DMS114 treated with DMSO at 0.1 percent for 48 hours (cell line): ENCODE results near the gene SLC16A13.

Source experiments
- DNase-seq: peaks from one replicate; lab custom pipeline; 2025; ENCODE audit not compliant: unreplicated experiment; lab: John Stamatoyannopoulos, UW

Gene SLC16A13

DNA sequence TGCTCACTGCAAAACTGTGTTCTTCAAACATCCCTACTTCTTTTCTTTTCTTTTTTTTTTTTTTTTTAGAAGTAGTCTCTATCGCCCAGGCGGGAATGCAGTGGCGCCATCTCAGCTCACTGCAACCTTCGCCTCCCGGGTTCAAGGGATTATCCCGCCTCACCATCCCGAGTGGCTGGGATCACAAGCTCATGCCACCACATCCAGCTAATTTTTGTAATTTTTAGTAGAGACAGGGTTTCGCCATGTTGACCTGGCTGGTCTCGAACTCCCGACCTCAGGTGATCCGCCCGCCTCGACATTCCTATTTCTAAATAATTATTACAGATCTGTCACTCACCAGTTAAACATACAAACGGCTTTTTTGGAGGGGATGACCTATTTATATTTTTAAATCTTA, 24.4 kb upstream of the SLC16A13 start:
- DNase-seq: no peak

DNA sequence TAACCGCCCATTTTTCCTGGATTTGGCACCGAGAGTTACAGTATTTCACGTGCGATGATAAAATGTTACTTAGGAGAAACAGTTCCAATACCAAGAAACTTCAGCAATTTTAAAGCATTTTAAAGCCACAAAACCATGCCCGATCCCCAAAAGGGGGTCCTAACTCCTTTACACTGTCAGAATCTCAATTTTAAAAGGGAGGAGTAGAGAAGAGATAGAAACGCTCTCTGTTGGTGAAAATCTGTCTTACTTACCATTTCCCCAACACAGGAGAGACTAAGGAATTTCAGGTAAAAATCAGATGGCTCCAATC, 23.9 kb upstream of the SLC16A13 start:
- DNase-seq: no peak

DNA sequence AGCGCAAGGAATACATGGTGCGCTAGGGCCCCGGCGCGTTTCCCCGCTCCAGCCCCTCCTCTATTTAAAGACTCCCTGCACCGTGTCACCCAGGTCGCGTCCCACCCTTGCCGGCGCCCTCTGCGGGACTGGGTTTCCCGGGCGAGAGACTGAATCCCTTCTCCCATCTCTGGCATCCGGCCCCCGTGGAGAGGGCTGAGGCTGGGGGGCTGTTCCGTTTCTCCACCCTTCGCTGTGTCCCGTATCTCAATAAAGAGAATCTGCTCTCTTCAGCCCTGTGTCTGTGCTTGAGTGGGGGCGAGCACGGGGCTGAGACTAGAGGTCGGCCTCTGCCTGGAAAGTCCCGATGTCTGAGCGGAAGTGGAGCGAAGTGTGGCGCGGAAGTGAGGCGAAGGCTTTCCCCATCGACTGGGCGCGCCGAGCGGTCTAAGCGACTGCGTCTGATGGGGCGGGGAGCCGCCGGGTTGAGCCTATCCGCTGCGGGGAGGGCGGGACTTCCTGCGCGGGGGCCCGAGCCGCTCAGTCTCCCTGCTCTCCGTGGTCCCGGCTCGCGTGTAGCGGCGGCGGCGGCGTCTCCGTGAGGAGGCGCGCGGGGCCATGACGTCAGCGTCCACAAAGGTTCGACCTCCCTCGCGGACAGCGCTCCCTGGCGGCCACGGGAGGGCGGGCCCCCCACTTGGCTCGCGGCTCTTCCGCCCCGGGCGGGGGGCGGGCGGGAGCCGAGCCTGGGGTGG, 21.4 kb upstream of the SLC16A13 start:
- DNase-seq: peak; percentile 89

DNA sequence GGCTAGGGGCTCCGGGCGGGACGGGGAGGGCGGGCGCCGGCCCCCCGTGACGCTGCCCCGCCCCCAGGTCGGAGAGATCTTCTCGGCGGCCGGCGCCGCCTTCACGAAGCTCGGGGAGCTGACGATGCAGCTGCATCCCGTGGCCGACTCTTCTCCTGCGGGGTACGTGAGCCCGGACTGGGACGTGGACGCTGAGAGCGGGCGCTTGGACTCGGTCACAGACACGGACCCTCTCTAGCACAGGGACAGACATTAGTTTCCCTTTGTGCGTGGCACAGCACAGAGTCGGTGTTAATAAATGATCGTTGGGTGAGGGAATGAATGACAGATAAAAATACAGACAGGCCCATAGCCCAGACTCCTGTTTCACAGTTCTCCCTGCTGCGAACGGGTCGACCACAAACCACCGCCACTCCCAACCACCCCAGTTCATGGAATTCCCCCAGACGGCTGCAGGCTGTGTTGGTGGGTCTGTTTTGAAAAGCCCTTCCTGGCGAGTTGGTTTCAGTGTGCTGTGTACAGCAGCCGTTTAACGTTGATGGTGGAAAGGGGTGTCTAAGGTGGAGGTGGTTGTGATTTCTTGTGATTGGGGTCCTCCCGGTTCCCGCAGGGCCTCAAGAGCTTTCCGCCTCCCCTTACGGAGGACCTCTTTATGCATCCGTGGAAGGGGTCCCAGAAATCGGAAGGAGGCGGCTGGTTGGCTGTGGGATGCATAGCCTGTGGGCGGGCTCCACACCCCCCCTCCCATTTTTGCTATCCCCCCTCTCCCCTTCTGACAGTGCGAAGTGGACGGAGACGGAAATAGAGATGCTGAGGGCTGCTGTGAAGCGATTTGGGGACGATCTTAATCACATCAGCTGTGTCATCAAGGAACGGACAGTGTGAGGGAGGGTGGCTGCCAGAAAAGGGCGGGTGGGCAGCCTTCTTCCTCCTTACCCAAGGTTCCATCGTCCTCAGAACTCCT, 20.5 kb upstream of the SLC16A13 start:
- DNase-seq: no peak

DNA sequence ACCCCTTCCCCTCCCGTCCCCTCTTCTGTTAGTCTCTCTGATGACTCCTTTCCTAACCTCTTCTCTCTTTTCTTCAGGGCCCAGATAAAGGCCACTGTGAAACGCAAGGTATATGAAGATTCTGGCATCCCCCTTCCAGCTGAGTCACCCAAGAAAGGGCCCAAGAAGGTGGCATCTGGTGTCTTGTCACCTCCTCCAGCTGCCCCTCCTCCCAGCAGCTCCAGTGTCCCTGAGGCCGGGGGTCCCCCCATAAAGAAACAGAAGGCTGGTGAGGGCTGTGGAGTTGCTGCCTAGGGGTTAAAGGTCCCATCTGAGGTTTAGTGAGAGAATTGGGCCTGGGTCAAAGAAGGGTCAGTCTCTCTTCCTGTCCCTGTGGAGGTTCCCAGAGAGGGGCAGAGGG, 19.4 kb upstream of the SLC16A13 start:
- DNase-seq: no peak

DNA sequence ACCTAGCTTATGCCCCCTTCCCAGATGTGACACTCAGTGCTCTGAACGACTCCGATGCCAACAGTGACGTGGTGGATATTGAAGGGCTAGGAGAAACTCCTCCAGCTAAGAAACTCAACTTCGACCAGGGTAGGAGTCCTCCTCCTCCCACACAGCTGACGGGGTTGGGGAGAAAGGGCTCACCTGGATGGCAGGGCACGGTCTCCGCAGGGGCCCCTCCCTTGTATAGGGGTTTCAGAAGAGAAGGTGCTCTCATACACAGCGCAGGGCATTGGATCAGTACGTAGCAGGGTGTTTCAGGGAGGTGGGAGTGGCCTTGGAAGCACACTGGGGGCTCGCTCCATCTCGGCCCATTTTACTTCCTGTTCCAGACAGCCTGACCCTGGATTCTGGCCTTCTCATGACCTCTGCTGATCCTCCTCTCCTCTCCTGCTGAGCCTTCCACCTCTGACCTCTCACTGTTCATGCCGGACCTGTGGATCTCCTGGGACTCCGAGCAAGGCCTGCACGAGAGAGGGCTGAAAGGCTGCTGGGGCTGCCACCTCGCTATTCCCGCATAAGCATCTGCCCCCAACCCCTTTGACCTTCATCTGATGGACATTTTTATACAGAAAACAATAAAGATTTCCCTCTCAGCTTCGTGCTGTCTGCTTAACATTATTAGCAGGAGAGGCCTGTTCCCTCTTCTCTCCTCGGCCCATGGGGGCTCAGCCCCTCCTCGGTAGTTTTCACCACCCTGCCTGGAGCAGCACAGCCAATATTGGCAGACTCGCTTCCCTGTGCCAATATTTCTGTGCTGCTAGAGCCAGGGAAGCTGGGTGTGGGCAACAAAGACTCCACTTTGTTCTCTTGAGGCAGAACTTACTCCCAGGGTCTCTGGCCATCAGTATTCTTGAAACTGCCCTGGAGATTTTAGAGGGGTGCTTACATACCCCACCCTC, 18.7 kb upstream of the SLC16A13 start:
- no peak for DNase-seq

DNA sequence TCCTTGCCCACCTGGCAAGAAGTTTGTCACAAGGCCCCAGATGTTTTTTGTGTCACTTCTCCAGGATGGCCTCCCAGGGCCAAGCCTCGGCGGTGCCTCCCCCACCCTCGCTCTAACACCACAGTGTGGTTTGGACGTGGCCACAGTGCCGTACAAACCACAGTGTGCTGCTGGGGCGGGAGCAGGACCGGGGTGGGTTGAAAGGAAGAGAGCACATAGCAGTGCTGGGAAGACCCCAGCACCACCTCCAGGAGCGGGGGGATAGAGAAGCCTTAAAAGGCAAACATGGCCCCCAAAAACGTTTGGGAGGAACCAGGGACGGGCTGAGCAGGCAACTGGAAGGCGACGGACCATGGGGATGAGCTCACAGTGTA, 18.0 kb upstream of the SLC16A13 start:
- DNase-seq: no peak

DNA sequence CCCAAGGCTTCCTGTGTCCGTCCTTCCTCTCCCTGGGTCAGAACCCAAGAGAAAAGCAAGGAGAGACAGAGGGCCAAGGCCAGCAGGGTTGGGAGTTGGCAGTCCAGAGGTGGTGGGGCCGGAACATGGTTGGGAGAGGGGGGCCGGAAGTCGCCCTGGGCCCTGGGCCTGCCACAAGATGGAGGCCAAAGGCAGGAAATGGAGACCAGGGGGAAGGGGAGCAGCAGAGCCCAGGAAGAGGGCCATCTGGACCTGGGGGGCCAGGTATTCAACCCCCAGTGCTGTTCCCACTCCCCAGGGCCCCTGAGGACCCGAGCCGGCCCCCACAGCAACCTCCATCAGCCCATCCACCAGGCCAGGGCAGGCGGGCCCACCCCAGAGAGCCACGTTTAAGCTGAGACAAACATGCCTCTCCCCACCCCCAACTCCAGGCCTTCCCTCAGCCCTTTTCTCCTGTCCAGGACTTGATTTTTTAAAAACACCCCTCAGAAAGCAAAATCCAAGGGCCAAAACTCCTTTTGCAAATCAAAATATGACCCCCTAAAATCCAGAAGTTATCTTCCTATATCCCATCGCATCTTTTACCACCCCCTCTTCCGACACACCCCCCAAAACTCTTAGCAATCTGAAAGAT, 17.4 kb upstream of the SLC16A13 start:
- no peak for DNase-seq

DNA sequence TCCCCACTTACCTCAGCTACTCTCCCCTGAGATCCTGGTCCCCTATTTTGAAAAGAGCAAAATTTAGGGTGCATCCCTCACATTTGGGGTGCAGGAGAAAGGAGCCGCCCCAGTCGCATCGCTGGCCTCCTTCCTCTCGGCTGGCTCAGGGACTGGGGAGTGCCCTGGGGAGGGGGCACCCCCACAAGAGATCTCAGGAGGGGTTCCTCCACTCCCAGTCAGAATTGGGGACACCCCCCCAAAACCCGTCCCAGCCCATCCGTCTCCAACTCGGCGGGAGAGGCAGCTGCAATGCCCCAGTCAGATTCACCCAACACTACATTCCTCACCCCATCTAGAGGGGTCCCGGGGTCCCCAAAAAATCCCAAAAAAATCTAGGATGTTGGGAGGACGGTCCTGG, 16.4 kb upstream of the SLC16A13 start:
- DNase-seq: no peak

DNA sequence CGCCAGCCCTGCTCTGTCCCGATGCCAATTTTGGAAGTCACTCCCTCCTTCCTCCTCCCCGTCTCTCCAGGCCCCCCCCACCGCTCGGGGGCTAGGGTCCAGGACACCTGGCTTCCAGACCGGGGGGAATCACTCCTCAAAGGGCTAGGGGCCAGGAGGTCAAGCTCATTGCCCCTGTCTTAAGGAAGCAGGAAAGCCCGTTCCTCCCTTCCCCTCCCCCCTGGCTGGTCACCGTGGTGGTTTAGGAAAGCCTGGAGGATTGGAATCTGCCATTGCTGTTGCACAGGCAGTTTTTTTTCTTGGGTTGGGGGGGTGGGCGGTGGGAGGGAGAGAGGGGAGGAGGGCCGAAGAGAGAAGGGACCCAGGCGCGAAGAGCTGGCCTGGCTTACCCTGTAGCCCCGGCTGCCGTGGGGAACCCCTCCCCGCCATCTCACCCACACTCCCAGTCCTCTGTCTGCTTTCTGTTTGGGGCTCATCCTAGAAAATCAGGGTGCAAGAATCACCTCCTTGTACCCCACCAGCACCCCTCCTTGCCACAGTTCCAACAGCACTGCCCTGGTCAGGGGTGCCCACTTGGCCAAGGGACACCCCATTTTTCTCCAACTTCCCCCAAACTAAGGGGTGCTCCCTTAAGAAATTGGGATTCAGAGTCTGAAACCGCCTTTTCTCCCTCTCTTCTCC, 15.8 kb upstream of the SLC16A13 start:
- DNase-seq: peak; percentile 62

DNA sequence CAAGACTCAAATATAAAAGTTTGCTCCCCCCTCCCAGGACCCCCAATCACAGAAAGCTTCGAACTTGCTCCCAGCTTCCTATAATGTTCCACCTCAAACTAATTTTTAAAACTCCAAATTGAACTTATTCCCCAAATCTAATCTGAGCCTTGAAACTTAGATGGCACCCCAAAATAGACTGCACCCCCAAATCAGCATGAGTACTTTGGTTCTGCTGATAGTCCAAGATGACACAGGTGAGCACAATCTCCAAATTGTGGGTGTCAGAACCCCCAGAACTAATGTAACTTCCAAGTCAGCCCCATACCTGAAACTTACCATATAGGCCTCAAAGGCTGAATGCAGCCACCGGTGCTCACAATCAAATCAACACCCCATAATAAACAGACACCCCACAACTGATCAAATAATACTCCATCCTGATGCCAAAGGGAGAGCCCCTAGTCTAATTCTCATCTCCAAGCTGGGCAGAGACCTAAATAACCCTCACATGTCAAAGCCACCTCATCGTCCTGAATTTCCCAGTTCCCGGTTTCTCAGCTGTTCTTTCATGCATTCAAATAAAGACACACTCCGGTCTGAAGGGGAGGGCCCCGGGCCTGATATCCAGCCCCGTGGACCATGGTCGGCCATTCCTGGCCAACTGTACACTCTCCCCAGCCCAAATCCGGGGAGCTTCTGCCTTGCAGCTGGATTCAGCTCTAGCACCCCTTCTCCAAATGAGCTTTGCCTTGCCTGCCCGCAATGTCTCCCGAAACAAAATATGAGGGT, 14.7 kb upstream of the SLC16A13 start:
- DNase-seq: no peak

DNA sequence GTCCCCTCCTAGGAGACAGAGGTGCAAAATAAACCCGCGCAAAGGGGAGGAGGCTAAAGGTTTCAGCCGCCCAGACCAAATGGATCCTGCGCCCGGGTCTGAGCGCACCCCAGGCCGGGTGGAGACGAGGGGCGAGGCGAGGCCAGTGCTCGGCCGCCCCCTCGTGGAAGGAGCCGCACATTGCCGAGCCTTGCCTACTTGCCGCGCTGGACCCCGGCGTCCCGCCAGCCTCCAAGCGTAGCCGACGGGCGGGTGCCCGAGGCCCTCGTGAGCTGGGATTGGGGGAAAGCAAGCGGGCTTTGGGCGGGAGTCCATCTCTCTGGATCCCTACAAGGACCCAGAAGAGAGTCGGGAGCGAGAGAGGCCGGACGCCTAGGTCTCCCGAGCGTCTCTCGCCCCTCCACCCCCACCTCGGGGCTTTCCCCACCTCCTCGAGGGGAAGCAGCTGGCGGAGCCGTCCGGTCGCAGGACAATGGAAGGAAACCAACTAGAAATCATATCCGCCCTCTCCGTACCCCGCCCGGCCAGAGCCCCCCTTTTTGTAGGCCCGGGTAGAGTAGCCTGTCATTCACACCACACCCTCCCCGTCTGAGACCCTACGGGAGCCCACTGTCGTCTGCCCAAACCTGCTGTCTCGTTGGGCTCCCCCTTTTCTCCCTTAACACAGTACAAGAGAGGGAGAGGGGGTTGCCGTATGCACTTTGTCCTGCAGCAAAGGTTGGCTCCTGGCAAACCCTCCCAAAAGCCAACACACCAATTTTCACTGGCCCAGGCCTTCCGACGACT, 13.6 kb upstream of the SLC16A13 start:
- DNase-seq: no peak

DNA sequence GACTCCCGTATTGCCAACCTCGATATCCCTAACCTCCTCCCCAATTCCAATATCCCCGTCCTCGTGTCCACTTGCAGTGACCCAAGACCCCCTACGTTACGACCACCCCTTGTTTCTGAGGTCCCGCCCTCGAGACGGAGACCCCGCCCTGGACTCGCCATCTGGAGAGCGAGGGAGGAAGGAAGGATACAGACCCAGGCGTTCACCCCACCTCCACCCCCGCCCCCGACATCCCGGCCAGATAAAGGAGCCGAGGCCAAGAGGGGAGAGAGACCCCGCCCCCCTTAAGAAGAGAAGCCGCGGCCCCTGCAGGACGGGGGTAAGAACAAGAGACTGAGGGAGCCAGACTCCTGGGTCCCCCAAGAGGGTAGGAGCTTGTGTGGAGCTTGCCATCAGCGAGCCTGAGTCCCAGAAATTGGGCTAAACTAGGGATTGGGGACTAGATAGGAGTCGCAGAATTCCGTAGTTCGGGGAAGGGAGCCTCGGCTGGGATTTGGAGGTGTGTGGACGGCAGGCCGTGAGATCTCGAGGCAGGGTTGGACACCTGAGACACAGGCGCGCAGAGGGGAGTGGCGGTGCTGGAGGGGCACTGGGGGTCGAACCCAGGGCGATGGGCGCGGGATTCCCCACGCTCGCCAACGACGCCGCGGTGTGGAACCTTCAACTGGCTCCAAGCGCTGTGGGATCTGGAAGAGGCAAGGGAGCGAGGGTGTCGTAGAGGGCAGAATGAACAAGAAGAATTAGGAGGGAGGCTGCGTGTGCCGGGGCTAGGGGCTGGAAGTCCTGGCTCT, 12.8 kb upstream of the SLC16A13 start, which contains the start of gene BCL6B:
TSS of gene BCL6B (plus strand) at position 270 of the 791 bp plus-strand sequence. CDS start 622 bp downstream, outside the sequence.
- DNase-seq: no peak

DNA sequence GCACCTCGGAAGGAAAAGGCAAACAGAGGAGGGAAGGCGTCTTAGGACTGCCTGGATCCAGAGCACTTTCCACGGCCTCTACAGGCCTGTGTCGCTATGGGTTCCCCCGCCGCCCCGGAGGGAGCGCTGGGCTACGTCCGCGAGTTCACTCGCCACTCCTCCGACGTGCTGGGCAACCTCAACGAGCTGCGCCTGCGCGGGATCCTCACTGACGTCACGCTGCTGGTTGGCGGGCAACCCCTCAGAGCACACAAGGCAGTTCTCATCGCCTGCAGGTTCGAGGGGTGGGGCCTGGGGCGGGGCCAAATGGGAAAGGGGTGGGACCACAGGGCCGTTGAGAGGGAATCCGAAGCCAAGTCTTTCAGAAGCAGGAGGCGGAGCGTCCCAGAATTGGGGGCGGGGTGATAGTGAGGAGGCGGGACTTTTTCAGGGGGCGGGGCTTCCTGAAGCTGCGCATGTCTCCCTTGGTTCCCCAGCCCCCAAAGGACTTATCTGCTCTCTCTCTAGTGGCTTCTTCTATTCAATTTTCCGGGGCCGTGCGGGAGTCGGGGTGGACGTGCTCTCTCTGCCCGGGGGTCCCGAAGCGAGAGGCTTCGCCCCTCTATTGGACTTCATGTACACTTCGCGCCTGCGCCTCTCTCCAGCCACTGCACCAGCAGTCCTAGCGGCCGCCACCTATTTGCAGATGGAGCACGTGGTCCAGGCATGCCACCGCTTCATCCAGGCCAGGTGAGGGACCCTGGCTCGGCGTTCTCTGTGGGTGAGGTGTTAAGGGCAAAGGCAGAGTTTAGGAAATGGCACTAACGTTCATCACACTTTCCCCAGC, 12.0 kb upstream of the SLC16A13 start:
- DNase-seq: no peak

DNA sequence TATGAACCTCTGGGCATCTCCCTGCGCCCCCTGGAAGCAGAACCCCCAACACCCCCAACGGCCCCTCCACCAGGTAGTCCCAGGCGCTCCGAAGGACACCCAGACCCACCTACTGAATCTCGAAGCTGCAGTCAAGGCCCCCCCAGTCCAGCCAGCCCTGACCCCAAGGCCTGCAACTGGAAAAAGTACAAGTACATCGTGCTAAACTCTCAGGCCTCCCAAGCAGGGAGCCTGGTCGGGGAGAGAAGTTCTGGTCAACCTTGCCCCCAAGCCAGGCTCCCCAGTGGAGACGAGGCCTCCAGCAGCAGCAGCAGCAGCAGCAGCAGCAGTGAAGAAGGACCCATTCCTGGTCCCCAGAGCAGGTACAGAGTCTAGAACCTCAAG, 11.4 kb upstream of the SLC16A13 start:
- no peak for DNase-seq

DNA sequence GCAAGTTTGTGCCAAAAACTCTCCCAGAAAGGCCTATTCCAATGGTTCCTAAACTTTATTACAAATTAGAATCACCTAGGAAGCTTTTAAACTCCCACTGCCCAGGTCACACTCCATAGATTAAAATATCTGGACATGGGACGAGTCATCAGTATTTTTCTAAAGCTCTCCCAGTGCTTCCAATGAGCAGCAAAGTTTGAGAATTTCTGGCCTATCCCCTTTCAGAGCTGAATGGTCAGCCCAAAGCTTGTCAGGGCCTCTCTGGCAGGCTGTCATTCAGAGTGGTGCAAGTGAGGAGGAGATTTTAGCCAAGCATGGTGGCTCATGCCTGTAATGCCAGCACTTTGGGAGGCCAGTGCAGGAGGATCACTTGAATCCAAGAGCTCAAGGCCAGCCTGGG, 10.6 kb upstream of the SLC16A13 start:
- DNase-seq: no peak

DNA sequence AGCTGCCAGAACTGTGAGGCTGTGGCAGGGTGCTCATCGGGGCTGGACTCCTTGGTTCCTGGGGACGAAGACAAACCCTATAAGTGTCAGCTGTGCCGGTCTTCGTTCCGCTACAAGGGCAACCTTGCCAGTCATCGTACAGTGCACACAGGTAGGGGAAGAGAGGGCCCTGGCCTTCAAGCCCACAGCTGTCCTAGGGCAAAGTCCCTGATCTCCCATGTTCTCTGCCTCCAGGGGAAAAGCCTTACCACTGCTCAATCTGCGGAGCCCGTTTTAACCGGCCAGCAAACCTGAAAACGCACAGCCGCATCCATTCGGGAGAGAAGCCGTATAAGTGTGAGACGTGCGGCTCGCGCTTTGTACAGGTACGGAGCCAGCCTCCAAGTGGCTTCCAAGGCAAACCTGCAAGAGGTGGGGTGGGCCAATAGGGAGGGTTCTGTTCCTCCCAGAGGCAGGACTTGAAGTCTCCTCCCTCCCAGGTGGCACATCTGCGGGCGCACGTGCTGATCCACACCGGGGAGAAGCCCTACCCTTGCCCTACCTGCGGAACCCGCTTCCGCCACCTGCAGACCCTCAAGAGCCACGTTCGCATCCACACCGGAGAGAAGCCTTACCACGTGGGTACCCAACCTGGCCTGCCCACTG, 9.2 kb upstream of the SLC16A13 start:
- no peak for DNase-seq
